HEK293T (cell line): ENCODE results near the gene SUCLG2.

Experiments used
- ARNT ChIP-seq: fragments of 450-650 bp; IDR thresholded peaks from 2 replicates; pipeline ENCODE4 v1.6.1; 2017; ENCODE audit warnings: mild to moderate bottlenecking
- BHLHE40 ChIP-seq: fragments of 450-650 bp; IDR thresholded peaks from 2 replicates; pipeline ENCODE4 v1.6.1; 2016; ENCODE audit warnings: mild to moderate bottlenecking, moderate library complexity, borderline replicate concordance
- ELF4 ChIP-seq: fragments of 450-650 bp; IDR thresholded peaks from 2 replicates; pipeline ENCODE4 v1.6.1; 2017; ENCODE audit warnings: antibody characterized with exemption
- FOXA1 ChIP-seq: fragments of 450-650 bp; IDR thresholded peaks from 2 replicates; pipeline ENCODE4 v1.6.1; 2016; ENCODE audit warnings: mild to moderate bottlenecking
- FOXK2 ChIP-seq: fragments of 450-650 bp; IDR thresholded peaks from 2 replicates; pipeline ENCODE4 v1.6.1; 2016; ENCODE audit warnings: mild to moderate bottlenecking
- FOXM1 ChIP-seq: fragments of 450-650 bp; IDR thresholded peaks from 2 replicates; pipeline ENCODE4 v1.6.1; 2017; ENCODE audit warnings: mild to moderate bottlenecking, borderline replicate concordance
- L3MBTL2 ChIP-seq: fragments of 450-650 bp; conservative IDR thresholded peaks from 2 replicates; pipeline ENCODE4 v1.6.1; 2016; ENCODE audit warnings: mild to moderate bottlenecking
- LEF1 ChIP-seq: fragments of 450-650 bp; IDR thresholded peaks from 2 replicates; pipeline ENCODE4 v1.6.1; 2017; ENCODE audit warnings: mild to moderate bottlenecking, borderline replicate concordance
- SP1 ChIP-seq: fragments of 450-650 bp; IDR thresholded peaks from 2 replicates; pipeline ENCODE4 v1.6.1; 2017
- TARDBP ChIP-seq: fragments of 450-650 bp; IDR thresholded peaks from 2 replicates; pipeline ENCODE4 v1.6.1; 2016
- ZNF384 ChIP-seq: fragments of 450-650 bp; IDR thresholded peaks from 2 replicates; pipeline ENCODE4 v1.6.1; 2016

GRCh38 chr3:67421912-67422311 lies 232.5 kb downstream of the SUCLG2 start:
- TF ChIP-seq FOXA1 (no peak), FOXK2 (no peak), SP1 (no peak), FOXM1 (no peak), ELF4 (no peak), LEF1 (no peak), ARNT (no peak), L3MBTL2 (no peak), BHLHE40 (no peak), TARDBP (no peak), ZNF384 (no peak)
